Measurements from ENCODE around the gene ADGRG1.
A peak's percentile ranks its signal among the peaks of the same experiment; 100 is the strongest.
"Not testable (repeated sequence)": the region's sequence is repeated elsewhere in the genome, so short reads cannot be mapped to it uniquely, and the experiment has no call there.

The ADGRG1 gene

GRCh38 chr16:57628008-57628781, at the start of gene ADGRG1:
Gene ADGRG1, plus strand, starts transcription at chr16:57628630. Its CDS starts 21,658 bp downstream, at chr16:57650288.
- DNase-seq, result peak; percentile 95

DNA sequence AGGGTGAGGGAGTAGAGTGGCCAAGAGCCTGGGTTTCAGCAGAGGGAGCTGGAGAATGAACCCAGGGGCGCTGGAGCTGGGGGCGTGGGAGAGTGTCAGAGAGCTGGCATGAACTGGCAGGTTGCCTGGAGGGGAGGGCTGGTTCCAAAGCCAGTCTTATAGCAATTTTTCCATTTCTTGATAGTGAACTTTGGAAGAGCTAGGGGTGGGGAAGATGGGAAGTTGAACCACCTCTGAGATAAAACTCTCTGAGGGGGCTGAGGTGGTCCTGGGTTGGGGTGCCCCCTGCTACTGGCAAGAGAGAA, 49.1 kb upstream of the ADGRG1 start:
- no peak for DNase-seq

- DNase-seq, result peak; percentile 11
Observed at GRCh38 chr16:57585051-57585687, 43.3 kb upstream of the ADGRG1 start.

DNA sequence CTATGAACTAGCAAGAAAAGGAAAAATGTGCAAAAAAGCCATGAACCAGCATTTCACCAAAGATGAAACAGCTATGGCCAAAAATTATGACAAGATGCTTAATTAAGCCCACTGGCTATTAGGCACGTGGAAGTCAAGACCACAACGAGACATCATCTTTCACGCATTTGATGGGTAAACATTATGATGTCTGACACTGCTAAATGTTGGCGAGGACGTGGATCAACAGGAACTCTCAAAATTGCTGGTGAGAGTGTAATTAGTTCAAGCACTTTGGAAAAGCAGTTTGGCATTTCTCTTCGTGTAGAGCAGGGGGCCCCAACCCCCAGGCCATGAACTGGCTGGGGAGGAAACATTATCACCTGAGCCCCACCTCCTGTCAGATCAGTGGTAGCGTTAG, 39.6 kb upstream of the ADGRG1 start:
- no peak for DNase-seq

DNA sequence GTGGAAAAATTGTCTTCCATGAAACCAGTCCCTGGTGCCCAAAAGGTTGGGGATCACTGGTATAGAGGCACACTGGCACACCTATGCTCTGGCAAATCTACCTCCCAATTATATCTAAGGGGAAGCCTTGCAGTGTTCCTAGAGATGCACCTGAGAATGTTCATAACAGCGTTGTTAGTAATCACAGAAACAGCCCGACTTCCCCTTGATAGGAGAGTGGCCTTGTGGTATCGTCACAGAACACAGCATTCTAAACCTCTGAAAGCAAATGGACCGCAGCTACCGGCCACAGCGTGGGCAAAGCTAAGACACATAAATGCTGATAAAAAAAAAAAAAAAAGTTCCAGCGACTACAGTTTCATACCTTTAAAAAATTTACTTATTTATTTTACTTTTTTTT, 39.1 kb upstream of the ADGRG1 start:
- no peak for DNase-seq

DNA sequence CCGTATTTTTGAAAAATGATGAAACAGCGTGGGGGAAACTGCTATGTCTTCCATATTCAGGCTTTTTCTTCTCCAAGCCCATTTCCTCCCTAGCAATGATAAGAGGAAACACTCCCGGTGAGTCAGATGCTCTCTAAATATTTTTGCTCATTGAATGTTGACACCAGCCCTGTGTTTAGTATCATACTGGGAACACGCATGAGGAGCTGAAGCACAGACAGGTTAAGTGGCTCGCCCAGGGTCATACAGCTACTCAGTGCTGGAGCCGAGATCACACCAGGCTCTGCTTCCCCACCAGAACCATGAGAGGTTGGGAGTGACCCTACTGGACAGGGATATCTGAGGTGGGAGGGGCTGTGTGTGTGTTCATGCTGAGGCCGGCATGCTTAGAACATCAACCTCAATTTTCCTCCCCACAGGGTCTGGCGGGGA, 37.8 kb upstream of the ADGRG1 start:
- peak; percentile 58 for DNase-seq

DNA sequence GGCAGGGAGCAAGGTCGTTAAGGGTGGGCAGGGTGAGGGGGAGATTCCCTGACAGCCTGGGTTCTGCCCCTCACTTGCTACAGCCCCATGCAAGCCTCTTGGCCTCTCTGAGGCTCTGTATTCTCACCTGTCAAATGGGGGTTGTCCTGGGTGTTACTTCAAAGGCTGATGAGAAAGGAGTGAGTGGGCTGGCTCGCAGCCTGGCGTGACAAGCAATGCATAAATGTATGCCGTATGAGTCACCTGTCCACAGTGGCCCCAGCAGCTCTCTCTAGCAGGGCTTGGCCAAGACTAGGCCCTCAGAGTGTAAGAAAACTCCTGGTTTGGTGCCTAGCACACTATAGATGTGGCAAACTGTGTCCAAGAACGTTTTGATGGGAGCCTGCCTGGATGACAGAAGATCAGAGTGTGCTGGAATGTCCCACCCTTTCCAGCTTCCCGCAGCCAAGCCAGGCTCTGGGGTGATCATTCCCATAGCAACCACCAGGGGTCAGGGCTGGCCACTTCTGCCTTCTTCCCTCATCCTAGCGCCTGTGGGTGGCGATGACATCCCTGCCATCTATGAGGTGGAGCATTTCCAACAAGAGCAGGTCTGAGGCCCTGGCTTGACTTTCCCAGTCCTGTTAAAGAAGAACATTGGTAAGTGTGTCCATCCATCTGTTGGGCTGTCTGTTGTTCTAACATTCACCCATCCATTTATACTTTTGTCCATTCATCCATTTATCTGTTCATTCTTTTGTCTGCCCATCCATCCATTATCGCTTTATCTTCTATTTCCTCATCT, 37.2 kb upstream of the ADGRG1 start:
- peak; percentile 74 for DNase-seq

DNA sequence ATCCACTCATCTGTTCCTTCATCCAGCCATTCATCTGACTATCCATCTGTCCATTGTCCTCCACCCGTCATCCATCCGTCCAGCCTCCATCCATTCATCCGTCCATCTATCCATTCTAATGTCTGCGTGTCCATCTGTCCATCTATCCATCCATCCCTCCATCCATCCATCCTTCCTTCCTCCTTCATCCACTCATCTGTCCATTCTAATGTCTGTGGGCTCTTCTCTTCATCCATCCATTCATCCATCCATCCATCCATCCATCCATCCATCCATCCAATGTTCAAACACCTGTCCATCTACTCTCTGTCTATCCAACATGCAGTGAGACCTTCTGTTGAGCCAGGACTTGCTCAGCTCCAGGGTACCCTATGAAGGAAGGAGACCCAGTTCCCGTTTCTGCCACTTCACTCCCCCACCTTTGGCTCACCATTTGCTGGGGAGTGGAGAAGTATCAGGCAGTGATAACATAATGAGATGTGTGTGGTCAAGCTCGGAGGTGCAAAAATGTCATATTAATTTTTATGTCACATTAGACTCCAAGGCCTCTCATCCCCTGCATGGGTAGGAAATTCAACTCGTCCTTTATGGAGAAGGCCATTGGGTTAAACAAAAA, 36.5 kb upstream of the ADGRG1 start:
- no peak for DNase-seq

- no peak for DNase-seq
Observed at GRCh38 chr16:57592591-57593003, 35.8 kb upstream of the ADGRG1 start.

DNA sequence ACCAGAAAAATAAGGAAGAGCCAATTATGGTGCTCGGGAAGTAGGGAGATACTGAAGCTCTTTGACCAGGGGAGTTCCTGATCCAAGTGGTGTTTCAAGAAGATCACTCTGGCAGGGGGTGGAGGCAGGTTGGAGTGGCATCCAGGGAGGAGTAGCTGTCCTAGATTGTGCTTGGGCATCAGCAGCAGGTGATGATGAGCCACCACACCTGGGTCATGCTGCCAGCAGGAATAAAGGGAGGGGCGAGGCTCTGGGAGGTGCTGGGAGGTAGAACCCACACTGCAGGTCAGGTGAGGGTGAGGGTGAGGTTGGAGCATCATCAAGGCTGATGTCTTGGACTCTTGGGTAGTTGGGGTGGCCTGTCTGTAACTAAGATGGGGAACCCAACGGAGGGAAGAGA, 35.4 kb upstream of the ADGRG1 start:
- DNase-seq, result no peak

GRCh38 chr16:57593990-57594389, 34.4 kb upstream of the ADGRG1 start:
- DNase-seq, result no peak

- DNase-seq, result no peak
Observed at GRCh38 chr16:57594531-57595031, 33.8 kb upstream of the ADGRG1 start.

GRCh38 chr16:57596234-57596633, 32.2 kb upstream of the ADGRG1 start:
- DNase-seq, result not testable (repeated sequence)

GRCh38 chr16:57598437-57598836, 30.0 kb upstream of the ADGRG1 start:
- no peak for DNase-seq

DNA sequence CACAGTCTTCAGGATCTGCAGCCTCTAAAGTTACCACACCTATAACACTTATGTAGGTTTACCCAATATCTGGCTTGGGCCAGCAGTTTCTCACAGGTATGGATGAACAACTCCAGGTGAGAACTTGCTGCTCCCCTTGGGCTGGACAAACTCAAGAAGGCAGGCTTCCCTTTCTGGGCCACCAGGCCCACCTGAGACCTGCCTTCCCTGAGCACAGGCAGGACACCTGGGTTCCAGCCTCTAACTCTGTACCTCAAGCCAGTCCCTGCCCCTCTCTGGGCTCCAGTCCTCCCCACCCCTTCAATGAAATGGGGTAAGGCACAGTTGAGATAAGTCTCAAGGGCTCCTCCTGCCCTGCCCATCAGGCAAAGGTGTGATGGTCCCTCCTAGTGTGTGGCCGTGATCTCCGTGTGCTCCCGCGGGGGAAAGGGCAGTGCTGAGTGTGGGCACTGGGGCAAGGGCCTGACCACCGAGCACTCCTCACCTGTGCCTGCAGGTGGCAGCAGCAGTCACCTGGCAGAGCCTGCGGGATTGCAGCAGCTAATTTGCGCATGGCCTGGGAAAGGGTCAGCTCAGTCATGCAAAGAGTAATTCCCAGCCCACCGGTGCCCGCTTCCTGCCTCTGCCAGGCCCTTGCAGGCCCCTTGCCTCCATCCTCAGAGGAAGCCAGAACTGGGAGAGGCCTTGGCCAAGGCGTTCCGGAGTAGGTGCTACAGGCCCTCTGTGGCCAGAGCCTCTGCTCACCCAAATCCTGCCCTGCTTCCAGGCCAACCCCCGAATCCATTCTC, 28.2 kb upstream of the ADGRG1 start:
- peak; percentile 36 for DNase-seq

- no peak for DNase-seq
Observed at GRCh38 chr16:57600952-57601580, 27.4 kb upstream of the ADGRG1 start.

- DNase-seq, result no peak
Observed at GRCh38 chr16:57601801-57602478, 26.5 kb upstream of the ADGRG1 start.

- no peak for DNase-seq
Observed at GRCh38 chr16:57603115-57604024, 25.1 kb upstream of the ADGRG1 start.

DNA sequence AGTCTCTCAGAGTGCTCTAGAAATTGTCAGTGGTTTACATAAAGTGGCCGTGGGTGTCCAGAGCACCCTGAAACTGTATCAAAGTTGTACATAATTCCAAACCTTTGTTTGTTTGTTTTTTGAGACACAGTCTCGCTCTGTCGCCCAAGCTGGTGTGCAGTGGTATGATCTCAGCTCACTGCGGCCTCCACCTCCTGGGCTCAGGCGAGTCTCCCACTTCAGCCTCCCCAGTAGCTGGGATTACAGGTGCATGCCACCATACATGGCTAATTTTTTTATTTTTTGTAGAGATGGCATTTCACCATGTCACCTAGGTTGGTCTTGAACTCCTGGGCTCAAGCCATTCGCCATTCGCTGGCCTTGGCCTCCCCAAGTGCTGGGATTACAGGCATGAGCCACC, 24.3 kb upstream of the ADGRG1 start:
- no peak for DNase-seq
